DMS79 treated with DMSO at 0.1 percent for 48 hours (cell line): ENCODE data around the gene IL17REL.
A peak's percentile ranks its signal among the peaks of the same experiment; 100 is the strongest.

Experiments
- DNase-seq: peaks from one replicate; lab custom pipeline; 2025; lab: John Stamatoyannopoulos, UW

The IL17REL gene

DNA sequence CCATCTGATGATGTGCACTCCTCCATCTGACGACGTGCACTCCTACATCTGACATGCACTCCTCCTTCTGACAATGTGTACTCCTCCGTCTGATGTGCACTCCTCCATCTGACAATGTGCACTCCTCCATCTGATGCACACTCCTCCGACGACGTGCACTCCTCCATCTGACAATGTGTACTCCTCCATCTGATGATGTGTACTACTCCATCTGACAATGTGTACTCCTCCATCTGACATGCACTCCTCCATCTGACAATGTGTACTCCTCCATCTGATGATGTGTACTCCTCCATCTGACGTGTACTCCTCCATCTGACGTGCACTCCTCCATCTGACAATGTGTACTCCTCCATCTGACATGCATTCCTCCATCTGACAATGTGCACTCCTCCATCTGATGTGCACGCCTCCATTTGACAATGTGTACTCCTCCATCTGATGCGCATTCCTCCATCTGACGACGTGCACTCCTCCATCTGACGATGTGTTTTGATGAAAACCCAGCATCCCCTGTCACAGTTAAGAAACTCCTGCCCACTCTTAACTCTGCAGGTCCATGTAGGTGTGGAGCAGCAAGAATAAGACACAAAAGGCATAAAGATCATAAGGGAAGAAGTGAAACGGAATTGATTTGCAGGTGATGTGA is 9.7 kb upstream of the IL17REL start:
- DNase-seq: no peak

GRCh38 chr22:50020606-50021005 is 8.0 kb upstream of the IL17REL start:
- DNase-seq: no peak

- no peak for DNase-seq
Measured at GRCh38 chr22:50019316-50019715, 6.8 kb upstream of the IL17REL start.

DNA sequence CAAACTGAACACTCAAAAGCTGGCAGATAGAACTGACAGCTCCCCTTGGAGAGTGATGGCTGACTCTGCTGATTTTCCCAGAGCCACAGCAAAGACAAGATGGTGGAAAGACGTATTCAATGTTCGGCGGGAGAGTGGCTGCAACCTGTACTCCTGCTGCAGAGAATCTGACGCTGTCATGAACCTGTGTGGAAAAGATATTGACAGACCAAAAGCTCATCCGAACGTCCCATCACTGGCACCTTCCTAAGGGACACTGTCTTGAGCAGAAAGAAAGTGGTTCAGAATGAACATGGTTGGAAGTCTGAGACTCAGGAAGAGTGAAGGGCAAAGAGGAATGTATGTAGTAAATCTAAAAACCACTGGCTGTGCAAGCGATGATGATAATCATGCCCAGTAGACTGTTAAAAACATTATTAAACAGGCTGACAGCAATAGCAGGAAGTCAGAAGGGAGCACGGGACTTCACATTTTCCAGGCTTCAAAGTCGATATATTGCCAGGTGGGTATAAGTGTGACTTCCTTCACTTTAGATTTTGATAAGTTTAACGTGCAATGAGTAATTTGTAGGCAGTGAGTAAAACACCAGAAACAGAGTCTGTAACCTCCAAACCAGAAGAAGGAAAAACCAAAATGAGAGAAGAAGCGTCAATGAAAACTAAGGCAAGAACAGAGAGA is 6.2 kb upstream of the IL17REL start:
- DNase-seq: no peak

DNA sequence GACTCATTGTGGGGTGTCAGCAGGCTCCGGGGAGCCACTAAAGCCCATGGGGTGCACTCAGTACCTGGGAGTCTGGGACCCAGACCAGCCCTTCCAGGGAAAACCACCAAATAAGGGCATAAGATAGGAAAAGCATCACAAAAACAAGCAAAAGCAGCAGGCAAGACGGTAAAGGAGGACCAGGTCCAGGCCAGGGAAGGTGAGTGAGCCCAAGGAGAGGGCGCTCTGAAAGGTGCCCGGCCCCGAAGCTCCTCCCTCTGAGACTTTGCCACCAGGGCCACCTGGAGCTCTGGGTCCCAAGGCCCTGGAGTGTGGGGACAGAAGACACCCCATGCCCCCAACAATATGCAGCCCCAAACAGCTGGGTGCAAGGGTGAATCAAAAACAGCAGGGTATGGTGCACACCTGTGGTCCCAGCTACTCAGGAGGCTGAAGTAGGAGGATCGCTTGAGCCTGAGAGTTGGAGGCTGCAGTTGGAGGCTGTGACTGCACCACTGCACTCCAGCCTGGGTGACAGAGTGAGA is 5.2 kb upstream of the IL17REL start:
- no peak for DNase-seq

- DNase-seq: no peak
Measured at GRCh38 chr22:50016988-50017700, 4.6 kb upstream of the IL17REL start.

GRCh38 chr22:50016308-50016987 is 3.9 kb upstream of the IL17REL start:
- no peak for DNase-seq

DNA sequence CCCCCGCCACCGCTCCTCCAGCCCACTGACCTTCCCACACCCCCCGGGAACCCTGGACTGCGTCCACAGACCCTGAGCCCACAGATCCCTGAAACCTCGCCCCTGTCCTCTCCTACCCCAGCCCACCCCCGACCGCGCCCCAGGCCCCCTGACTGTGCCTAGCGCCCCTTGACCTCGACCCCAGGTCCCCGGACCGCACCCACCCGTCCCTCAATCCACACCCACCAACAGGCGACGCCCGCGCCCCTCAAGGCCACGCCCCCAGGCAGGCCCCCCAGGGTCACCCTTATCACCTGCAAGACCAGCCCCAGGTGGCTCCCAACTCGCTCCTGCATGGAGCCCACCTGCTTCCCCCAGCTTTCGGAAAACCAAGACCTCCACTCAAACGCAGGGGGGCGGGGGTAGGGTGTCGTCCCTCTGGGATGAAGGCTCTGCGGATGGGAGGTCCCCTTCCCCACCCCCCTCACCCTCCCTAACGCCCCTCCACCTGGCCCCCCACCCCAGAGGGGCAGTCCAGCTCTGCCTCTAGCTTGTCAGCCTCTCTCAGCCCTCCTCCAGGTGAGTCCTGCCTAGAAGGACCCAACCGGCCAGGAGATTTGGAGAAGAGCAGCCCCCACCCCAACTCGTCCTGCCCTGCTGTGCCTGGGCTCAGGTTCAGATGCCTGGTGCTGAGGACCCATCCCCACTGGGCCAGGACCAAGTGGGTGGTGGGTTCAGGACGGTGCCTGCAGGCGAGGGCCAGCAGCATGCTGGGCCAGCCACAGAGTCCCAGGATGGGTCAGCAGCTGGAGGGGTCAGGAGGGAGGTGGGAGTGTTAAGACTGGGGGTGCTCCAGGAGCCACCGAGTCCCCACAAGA is 3.1 kb upstream of the IL17REL start:
- no peak for DNase-seq

GRCh38 chr22:50014655-50015401 is 2.3 kb upstream of the IL17REL start:
- DNase-seq: no peak

DNA sequence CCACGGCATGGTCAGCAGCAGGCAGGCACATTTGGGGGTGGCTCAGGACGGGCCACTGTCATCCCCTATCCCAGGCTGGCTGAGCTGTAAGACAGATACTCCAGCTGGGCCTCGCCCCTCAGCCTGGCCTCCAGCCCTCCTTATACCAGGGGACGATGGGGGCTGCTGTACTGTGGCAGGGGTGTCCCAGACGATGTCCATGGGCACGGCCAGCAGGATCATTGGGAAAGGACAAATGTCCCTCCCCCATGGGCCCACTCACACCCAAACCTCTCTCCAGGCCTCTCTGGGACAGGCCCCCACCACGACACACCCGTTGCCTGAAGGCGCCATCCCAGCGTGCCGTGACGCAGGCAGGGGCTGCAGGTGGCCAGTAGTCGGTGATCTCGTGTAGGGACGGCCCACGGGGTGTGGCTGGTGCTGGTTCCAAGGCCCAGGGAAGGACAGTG is 1.5 kb upstream of the IL17REL start:
- DNase-seq: no peak

GRCh38 chr22:50011447-50012210 is 936 bp downstream of the IL17REL start:
- DNase-seq: peak; percentile 45

GRCh38 chr22:50010676-50011446 is 1.7 kb downstream of the IL17REL start:
- DNase-seq: no peak

DNA sequence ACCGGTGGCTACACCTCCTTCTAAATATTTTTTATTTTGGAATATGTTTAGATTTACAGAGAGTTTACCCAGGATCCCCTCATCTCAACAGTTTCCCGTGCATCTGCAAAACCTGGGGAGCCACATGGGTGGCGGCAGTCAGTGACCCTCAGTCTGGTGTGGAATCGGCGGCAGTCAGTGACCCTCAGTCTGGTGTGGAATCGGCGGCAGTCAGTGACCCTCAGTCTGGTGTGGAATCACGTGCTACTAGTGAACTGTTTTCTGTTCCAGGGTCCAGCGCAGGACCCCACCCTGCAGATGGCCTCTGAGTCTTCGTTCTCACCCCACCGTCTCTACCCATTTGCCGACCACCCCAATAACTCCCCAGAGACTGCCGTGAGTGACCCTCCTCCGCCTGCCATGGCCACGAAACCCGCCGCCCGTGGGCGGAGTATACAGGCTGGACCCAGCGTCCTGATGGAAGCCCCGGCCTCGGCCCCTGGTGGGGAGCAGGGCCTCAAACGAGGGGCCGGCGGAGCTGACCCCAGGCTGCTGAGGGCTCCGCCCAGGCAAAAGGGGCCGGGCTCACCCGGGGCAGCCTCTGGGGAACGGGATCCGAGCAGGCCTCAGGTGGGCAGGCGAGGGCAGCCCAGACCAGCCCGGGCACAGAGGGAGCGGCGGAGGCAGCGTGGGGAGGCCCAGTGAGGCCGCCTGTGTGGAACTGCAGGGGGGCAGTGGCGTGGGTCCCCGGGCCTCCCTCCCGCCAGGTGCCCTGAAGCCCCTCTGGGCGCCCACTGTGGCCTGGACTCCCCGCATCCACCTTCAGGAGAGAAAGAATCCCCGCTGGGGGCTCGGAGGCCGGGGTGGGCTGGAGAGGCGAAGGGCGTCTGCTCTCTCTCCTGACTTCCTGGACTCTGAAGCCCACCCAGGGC is 2.5 kb downstream of the IL17REL start:
- DNase-seq: no peak

- DNase-seq: no peak
Measured at GRCh38 chr22:50009251-50009650, 3.3 kb downstream of the IL17REL start.

DNA sequence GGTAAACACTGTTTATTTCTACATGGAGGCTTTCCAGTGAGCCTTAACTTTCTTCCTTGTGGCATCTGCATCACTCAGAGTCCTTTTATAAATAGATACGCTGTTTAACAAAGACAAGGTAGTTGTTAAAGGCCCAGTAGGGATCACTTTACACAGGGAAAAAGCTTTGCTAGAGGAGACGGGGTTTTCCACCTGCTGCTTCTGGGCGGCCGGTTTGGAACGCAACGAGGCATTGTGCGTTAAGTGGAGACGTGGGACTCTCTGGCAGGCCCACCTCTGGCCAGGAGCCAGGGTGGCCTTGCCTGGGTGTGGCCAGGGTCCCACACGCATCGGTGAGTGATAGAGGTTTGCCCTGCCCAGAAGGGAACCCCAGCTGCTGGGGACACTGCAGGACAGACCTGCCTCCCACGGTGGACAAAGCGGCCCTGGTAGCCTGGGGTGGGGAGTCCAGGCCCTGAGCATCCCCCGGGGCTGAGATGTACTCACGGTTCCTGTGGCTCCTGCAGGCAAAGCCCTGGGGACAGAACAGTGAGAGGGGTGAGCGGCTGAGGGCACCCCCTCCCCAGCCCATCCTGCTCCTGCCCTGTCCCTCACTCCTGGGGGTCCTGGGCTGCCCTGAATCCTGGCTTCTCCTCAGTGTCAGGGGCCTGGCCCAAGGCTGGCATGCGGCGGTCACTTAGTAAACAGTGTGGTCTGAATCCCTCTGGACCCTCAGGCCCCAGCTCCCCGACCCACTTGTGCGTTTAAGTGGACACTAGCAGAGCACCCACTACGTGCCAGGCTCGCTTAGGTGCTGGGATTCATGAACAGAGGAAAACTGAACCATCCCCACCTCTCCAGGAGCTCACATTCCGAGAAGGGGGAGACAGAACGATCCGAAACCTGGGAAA is 4.2 kb downstream of the IL17REL start:
- DNase-seq: peak; percentile 69

GRCh38 chr22:50007057-50007511 is 5.5 kb downstream of the IL17REL start:
- no peak for DNase-seq

DNA sequence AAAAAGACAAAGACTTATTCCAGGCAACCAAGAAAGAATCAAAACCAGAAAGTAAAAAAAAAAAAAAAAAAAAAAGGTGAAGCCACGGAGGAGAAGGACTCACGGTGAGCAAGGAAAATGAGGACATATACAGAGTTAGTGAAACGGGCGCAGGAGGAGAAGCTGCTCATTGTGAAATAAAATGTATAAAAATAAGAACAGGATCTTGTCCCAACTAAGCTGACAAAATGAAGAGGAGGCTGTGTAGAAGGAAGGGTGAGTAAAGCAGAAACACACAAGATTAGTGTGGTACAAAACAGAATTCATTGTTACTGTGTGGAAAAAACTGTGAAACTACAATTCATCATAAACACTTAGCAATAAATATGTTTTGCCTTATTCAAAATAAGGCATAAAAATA is 7.6 kb downstream of the IL17REL start:
- DNase-seq: no peak
